HG03025 (cell line): ENCODE data around the gene TMEM9.

ENCODE experiments used
- ATAC-seq: cut with Tn5 transposase; IDR thresholded peaks from one replicate; pipeline ENCODE4 v1.9.1; 2021; ENCODE audit warnings: mild to moderate bottlenecking, moderate library complexity; ENCODE audit not compliant: unreplicated experiment, low FRiP score

TMEM9 gene

GRCh38 chr1:201134405-201134804 lies 19.9 kb downstream of the TMEM9 start:
- ATAC-seq: no peak

GRCh38 chr1:201131398-201131797 lies 22.9 kb downstream of the TMEM9 start:
- no peak for ATAC-seq

- no peak for ATAC-seq
Measured at GRCh38 chr1:201128962-201129361, 25.3 kb downstream of the TMEM9 start.

- no peak for ATAC-seq
Measured at GRCh38 chr1:201128476-201128875, 25.8 kb downstream of the TMEM9 start.

GRCh38 chr1:201127755-201128455 lies 26.4 kb downstream of the TMEM9 start:
- no peak for ATAC-seq

GRCh38 chr1:201126832-201127754 lies 27.2 kb downstream of the TMEM9 start, which contains the start of gene ASCL5:
Gene ASCL5, minus strand, starts transcription at chr1:201127184. Its CDS starts 11,812 bp downstream, at chr1:201115372.
- no peak for ATAC-seq

GRCh38 chr1:201126463-201126831 lies 27.8 kb downstream of the TMEM9 start:
- ATAC-seq: no peak

GRCh38 chr1:201125800-201126199 lies 28.5 kb downstream of the TMEM9 start:
- no peak for ATAC-seq

GRCh38 chr1:201125019-201125418 lies 29.3 kb downstream of the TMEM9 start:
- no peak for ATAC-seq

GRCh38 chr1:201123866-201124265 lies 30.4 kb downstream of the TMEM9 start:
- no peak for ATAC-seq

GRCh38 chr1:201122321-201122957 lies 31.8 kb downstream of the TMEM9 start:
- no peak for ATAC-seq

- ATAC-seq: no peak
Measured at GRCh38 chr1:201119206-201120197, 34.8 kb downstream of the TMEM9 start.

- ATAC-seq: no peak
Measured at GRCh38 chr1:201116091-201116490, 38.2 kb downstream of the TMEM9 start.

- ATAC-seq: no peak
Measured at GRCh38 chr1:201115390-201115937, 38.8 kb downstream of the TMEM9 start.

GRCh38 chr1:201114245-201115131 lies 39.8 kb downstream of the TMEM9 start:
- ATAC-seq: peak; percentile 68

- no peak for ATAC-seq
Measured at GRCh38 chr1:201113451-201114244, 40.6 kb downstream of the TMEM9 start.

- no peak for ATAC-seq
Measured at GRCh38 chr1:201112926-201113325, 41.3 kb downstream of the TMEM9 start.

- no peak for ATAC-seq
Measured at GRCh38 chr1:201112173-201112731, 42.0 kb downstream of the TMEM9 start, which contains the start of gene CACNA1S. Gene CACNA1S, minus strand, starts transcription at chr1:201112426. Its CDS starts 87 bp downstream, at chr1:201112339.
